Endothelial cell of umbilical vein (primary cell): Measurements from ENCODE around the gene FOXP1. TPM values are rescaled to one million over a fixed set of nuclear protein-coding genes. Genes with fewer than 3 reads are reported as not detected.

ENCODE experiments used
- BruUV-seq: library from RNA; stranded (reverse); fragments of 400-500 nt; replicated peaks from 2 replicates; lab custom pipeline; 2021; lab: Mats Ljungman, UMichigan
- CTCF ChIA-PET: fragments of 300-600, 350-600 bp; sonication (Branson Sonifier 250); formaldehyde crosslinking; loops from one replicate; lab custom pipeline; 2021; ENCODE audit warnings: antibody characterized with exemption, inconsistent platforms; lab: Charles Lee
- POLR2A ChIA-PET: fragments of 300-600, 350-600 bp; sonication (Branson Sonifier 250); formaldehyde crosslinking; loops from one replicate; lab custom pipeline; 2021; ENCODE audit warnings: antibody characterized with exemption, inconsistent platforms; lab: Charles Lee
- DNase-seq: peaks from one replicate; pipeline ENCODE4 v3.0.0-alpha.2; 2011; ENCODE audit warnings: low read depth, low spot score
- FAIRE-seq: peaks from 2 replicates; lab custom pipeline; 2011; peaks lifted over from hg19 to GRCh38; lab: Jason Lieb, UNC
- H2AFZ ChIP-seq: 2 replicates; pipeline ENCODE4 v1.6.0; 2012; ENCODE audit warnings: low read depth, low read length, control low read depth, inconsistent platforms
- H3K27ac ChIP-seq: 2 replicates; pipeline ENCODE4 v1.5.1; 2011; ENCODE audit warnings: low read depth, mild to moderate bottlenecking, control low read depth, low read length, moderate library complexity; ENCODE audit not compliant: insufficient read depth
- H3K27me3 ChIP-seq, 2 experiments: 2 replicates each; pipeline versions ENCODE4 v1.6.0 to v1.6.1; 2011; ENCODE audit warnings: low read length in 2 of 2, mixed read lengths in 1 of 2; ENCODE audit not compliant: control insufficient read depth in 2 of 2, insufficient read depth in 2 of 2
- H3K36me3 ChIP-seq, 2 experiments: 2 replicates in 1 of 2; 3 replicates in 1 of 2; pipeline ENCODE4 v1.5.1; 2011; ENCODE audit warnings: low read length in 2 of 2, mild to moderate bottlenecking in 1 of 2, moderate library complexity in 1 of 2; ENCODE audit not compliant: control insufficient read depth in 2 of 2, insufficient read depth in 2 of 2; ENCODE audit errors: extremely low read depth in 1 of 2
- H3K4me1 ChIP-seq: 3 replicates; pipeline ENCODE4 v1.5.1; 2011; ENCODE audit warnings: mild to moderate bottlenecking, low read length; ENCODE audit not compliant: control insufficient read depth, insufficient read depth; ENCODE audit errors: extremely low read depth
- H3K4me2 ChIP-seq: 2 replicates; pipeline ENCODE4 v1.6.1; 2011; ENCODE audit warnings: low read length, control low read depth, mixed read lengths; ENCODE audit not compliant: insufficient read depth
- H3K4me3 ChIP-seq, 3 experiments: fragments of 200-600 bp in 1 of 3; sonication (generic), shearing (Covaris generic) in 1 of 3; replicated peaks in 1 of 3; 2 replicates each; pipeline ENCODE4 v1.5.1; 2011 to 2016; ENCODE audit warnings: control low read depth in 3 of 3, low read length in 3 of 3, mild to moderate bottlenecking in 2 of 3, inconsistent platforms in 1 of 3, low read depth in 1 of 3, moderate library complexity in 1 of 3; ENCODE audit not compliant: insufficient read depth in 1 of 3
- H3K79me2 ChIP-seq: 2 replicates; pipeline ENCODE4 v1.6.0; 2012; ENCODE audit warnings: low read length, inconsistent platforms; ENCODE audit not compliant: control insufficient read depth, insufficient read depth
- H3K9ac ChIP-seq: replicated peaks from 2 replicates; pipeline ENCODE3; 2011; ENCODE audit warnings: low read length, control low read depth; ENCODE audit not compliant: insufficient read depth; ENCODE audit errors: extremely low read depth
- H3K9me1 ChIP-seq: replicated peaks from 3 replicates; pipeline ENCODE4 v1.6.0; 2011; ENCODE audit warnings: mild to moderate bottlenecking, low read length; ENCODE audit not compliant: control insufficient read depth, insufficient read depth; ENCODE audit errors: extremely low read depth
- H3K9me3 ChIP-seq: replicated peaks from 2 replicates; pipeline ENCODE4 v1.5.1; 2012; ENCODE audit warnings: low read length, inconsistent platforms; ENCODE audit not compliant: control insufficient read depth, insufficient read depth
- H4K20me1 ChIP-seq: replicated peaks from 2 replicates; pipeline ENCODE3; 2011; ENCODE audit warnings: mild to moderate bottlenecking, low read length; ENCODE audit not compliant: control insufficient read depth, insufficient read depth; ENCODE audit errors: extremely low read depth
- CTCF ChIP-seq, 2 donors: IDR thresholded peaks; 1 replicate in 1 of 2; 2 replicates in 1 of 2; pipeline ENCODE4 v1.5.1; 2011; ENCODE audit warnings: low read length in 2 of 2, mild to moderate bottlenecking in 2 of 2, moderate library complexity in 2 of 2, control low read depth in 1 of 2, inconsistent platforms in 1 of 2, low read depth in 1 of 2; ENCODE audit not compliant: insufficient read depth in 1 of 2; ENCODE audit errors: extremely low read depth in 1 of 2
- FOS ChIP-seq: IDR thresholded peaks from 2 replicates; pipeline ENCODE4 v1.6.1; 2011; ENCODE audit warnings: mild to moderate bottlenecking, low read length, moderate library complexity, borderline replicate concordance; ENCODE audit not compliant: insufficient read depth
- GATA2 ChIP-seq: IDR thresholded peaks from 2 replicates; pipeline ENCODE4 v1.7.0; 2011; ENCODE audit warnings: low read depth, mild to moderate bottlenecking, moderate library complexity, mixed read lengths, low read length; ENCODE audit not compliant: insufficient read length, insufficient read depth
- JUN ChIP-seq: IDR thresholded peaks from 2 replicates; pipeline ENCODE4 v1.6.1; 2011; ENCODE audit warnings: borderline replicate concordance, low read depth; ENCODE audit not compliant: insufficient read length, insufficient read depth
- MYC ChIP-seq: IDR thresholded peaks from one replicate; pipeline ENCODE4 v1.6.1; 2011; ENCODE audit warnings: mild to moderate bottlenecking, low read depth, low read length
- POLR2AphosphoS5 ChIP-seq: IDR thresholded peaks from 2 replicates; pipeline ENCODE4 v1.6.1; 2012; ENCODE audit warnings: low read depth, mild to moderate bottlenecking, control low read depth, low read length, moderate library complexity; ENCODE audit not compliant: insufficient read depth
- dilution Hi-C: fragments of 300-500 bp; cut with MboI; formaldehyde crosslinking; loops from one replicate; pipeline ENCODE4 v1.15.0; 2019; ENCODE audit warnings: low sequenced_read_pairs; ENCODE audit not compliant: extremely low pct_ligation_motif_present
- intact Hi-C: fragments of 100-400 bp; cut with micrococcal nuclease; formaldehyde crosslinking; loops from one replicate; pipeline ENCODE4 v1.10.0; 2022
- polyA plus RNA-seq, 4 experiments: library from polyadenylated mRNA; depleted of rRNA in 3 of 4; stranded (reverse) in 3 of 4; unstranded in 1 of 4; fragments of >200 nt; gene quantifications; 2 replicates each; pipeline versions ENCODE4 v1.2.1 to v1.2.3, GENCODE V29; 2011 to 2012; ENCODE audit warnings: missing spikeins in 1 of 4
- total RNA-seq: library from RNA; stranded (reverse); gene quantifications from 2 replicates; pipeline ENCODE4 v1.2.3, GENCODE V29; 2021

The FOXP1 gene
- total and polyA plus RNA-seq, 2 donors (not counting 3 experiments of a cell fraction or from before 2014, with no cell fraction given): 41.0 to 107 TPM

GRCh38 chr3:71360764-71361163 is 222.8 kb downstream of the FOXP1 start:
- POLR2A ChIA-PET: no interaction called here

More at GRCh38 chr3:71360764-71361163, 222.8 kb downstream of the FOXP1 start:
- Histone ChIP-seq H3K36me3 (no peaks in the 10 kb centered on the region), H3K79me2 (no peaks in the 10 kb centered on the region), H3K9me1 (no peaks in the 10 kb centered on the region), H4K20me1 (no peaks in the 10 kb centered on the region), H3K27me3 (no peaks in the 10 kb centered on the region), H3K27ac (no peak overlapping the region), H3K4me1 (no peaks in the 10 kb centered on the region), H2AFZ (no peak overlapping the region), H3K9ac (no peak overlapping the region), H3K4me2 (no peak overlapping the region), H3K9me3 (no peaks in the 10 kb centered on the region), H3K4me3 (no peak overlapping the region)
- FAIRE-seq (no peak), DNase-seq (no peak)
- CTCF ChIA-PET: interaction anchor here (0.9 kb wide), 1 partner anchor 10 kb away, joined by 3 read pairs; no protein-coding TSS in a partner anchor
- no peak for TF ChIP-seq FOS
- TF ChIP-seq POLR2AphosphoS5: no peak
- no peak for TF ChIP-seq GATA2
- no peak for TF ChIP-seq CTCF (IDR thresholded peaks at IDR 0.05; ENCODE audit: extremely low read depth in 1 of 2, insufficient read depth in 1 of 2, low read depth in 1 of 2, low read length in 2 of 2)
- TF ChIP-seq MYC: no peak
- TF ChIP-seq JUN: no peak
- dilution Hi-C loops: no loop called here
- no TSS peak for BruUV-seq
- intact Hi-C loops: no loop called here
